Ammon's horn (tissue), 1 donor: ENCODE data around the gene TEX19.

ENCODE experiments used
- DNase-seq: peaks from one replicate; pipeline ENCODE4 v3.0.0-alpha.2; 2016; ENCODE audit warnings: low spot score

TEX19 gene, protein sequence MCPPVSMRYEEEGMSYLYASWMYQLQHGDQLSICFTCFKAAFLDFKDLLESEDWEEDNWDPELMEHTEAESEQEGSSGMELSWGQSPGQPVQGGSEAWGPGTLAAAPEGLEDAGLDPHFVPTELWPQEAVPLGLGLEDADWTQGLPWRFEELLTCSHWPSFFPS

DNA sequence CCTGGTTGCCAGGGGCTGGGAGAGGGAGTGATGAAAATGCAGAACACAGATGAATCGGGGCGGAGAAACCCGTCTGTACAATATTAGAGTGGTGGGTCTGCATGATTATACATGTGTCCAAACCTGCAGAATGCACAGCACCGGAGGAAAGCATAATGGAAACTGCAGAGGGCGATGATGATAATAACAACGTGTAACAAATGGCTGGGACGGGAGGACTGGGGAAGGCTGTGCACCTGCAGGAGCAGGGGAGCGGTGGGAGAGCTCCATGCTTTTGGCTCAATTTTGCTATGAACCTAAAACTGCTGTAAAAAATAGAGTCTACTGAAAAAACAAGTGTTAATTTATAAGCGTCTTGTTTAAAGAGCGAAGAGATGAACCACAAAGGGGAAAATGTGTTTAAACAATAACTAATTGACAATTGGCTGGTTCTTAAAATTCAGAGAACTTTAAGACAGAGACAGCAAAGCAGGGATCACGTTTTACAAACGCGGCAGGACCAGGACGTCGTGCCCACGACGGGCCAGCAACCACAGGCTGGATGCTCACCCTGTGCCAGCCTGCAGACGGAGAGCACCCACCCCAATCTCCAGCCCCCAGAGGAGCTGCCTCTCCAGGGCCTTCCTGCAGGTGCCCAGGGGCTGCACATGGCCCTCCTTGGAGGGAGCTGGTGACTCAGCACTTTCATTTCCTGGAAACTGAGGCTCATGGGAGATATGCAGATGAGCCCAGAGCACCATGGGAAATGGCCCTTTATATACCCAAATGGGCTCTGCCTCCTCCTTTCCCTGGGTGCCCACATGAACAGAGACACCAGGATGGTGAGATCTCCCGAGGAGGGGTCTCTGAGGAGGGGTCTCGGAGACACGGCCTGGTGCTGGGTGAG, at the start of gene TEX19:
Gene TEX19, plus strand, starts transcription at position 783 of the 886 bp plus-strand sequence. CDS start 2,904 bp downstream, outside the sequence.
- no peak for DNase-seq

DNA sequence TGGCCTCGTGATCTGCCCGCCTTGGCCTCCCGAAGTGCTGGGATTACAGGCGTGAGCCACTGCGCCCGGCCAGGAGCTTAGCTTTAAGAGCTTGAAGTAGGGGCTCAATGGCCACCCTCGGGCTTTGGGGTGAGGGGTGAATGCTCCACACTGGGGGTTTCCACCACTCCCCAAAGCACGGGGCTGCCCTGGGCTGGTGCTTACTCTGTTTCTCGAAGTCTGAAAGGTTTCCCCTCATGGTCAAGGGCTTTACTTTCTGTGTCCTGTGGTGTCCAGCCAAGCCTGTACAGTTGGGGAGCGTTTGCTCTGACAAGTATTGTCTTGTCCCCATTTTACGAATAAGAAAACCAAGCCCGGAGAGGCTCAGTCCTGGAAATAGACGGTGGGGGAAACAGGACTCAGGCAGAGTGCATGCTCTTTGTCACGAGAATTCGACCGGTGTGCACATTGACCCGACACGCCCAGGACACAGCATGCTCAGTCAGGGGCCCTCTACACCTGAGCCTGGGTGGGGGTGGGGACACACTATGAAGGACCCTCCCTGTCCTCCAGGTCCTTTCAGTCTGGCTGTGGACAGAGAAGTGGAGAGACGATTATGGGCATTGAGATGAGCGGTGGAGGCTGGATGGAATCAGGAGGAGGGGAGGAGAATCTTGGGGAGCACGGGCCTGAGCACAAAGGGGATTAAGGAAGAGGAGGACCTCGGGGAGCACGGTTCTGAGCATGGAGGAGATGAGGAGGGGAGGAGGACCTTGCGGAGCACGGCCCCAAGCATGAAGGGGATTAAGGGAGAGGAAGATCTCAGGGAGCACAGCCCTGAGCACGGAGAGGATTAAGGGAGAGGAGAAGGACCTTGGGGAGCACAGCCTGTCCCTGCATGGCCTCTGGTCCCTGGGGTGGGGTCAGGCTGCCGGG, 49.1 kb upstream of the TEX19 start:
- no peak for DNase-seq

DNA sequence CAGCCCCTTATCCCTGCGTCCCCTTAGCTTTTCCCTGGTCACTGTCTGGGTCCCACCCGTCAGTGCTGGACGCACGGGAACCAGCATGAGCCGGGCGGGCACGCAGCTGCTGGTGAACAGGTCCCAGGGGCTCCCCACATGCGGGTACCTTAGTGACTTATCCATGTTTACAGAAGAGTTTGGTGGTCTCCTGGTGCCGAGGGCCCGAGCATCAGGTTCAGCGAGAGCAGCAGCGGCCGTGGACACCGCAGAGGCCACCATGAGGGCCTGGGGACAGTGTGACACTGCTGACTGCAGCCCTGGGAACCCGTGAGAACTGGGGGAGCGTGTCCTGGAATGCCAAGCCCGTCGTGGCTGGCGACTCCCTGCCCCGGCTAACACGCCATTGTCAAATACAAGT, 48.2 kb upstream of the TEX19 start:
- DNase-seq: no peak

DNA sequence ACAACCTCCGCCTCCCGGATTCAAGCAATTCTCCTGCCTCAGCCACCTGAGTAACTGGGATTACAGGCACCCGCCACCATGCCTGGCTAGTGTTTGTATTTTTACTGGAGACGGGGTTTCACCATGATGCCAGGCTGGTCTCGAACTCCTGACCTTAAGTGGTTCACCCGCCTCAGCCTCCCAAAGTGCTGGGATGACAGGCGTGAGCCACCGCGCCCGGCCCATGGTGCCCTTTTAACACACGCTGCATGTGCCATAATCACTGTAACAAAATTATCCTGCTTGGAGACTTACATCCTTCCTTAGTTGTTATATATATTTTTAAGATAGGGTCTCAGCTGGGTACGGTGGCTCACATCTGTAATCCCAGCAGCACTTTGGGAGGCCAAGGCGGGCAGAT, 47.1 kb upstream of the TEX19 start:
- no peak for DNase-seq

DNA sequence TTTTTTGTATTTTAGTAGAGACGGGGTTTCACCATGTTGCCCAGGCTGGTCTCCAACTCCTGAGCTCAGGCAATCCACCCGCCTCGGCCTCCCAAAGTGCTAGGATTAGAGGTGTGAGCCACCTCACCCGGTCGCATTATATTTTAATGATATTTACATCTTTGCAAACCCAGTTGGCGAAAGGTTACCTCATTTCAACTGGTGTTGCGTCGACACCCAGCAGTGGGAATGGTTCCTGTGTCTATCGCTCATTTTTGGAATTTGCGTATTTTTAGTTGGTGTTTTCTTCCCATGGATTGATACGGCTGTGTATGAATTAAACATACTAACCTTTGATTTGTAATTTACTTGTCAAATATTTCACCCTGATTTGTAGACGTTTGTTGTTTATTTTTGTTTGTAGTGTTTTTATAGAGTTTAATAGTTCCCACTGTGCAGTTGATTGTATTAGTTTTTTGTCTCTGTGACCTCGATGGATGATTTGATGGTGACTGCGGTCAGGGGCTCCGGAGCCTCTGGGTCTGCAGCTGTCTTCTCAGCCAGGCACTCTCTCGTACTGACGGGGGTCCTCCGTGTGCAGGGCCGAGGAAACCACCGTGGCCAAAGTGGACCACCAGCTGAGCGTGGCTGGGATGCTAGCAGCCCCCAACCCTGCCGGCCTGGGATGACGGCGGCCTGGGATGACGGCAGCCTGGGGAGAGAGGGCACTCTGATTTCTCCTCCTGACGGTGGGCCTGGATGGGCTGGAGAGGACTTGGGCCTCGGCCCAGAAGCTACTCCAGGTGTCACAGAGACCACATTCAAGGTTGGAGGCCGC, 45.6 kb upstream of the TEX19 start:
- DNase-seq: no peak

DNA sequence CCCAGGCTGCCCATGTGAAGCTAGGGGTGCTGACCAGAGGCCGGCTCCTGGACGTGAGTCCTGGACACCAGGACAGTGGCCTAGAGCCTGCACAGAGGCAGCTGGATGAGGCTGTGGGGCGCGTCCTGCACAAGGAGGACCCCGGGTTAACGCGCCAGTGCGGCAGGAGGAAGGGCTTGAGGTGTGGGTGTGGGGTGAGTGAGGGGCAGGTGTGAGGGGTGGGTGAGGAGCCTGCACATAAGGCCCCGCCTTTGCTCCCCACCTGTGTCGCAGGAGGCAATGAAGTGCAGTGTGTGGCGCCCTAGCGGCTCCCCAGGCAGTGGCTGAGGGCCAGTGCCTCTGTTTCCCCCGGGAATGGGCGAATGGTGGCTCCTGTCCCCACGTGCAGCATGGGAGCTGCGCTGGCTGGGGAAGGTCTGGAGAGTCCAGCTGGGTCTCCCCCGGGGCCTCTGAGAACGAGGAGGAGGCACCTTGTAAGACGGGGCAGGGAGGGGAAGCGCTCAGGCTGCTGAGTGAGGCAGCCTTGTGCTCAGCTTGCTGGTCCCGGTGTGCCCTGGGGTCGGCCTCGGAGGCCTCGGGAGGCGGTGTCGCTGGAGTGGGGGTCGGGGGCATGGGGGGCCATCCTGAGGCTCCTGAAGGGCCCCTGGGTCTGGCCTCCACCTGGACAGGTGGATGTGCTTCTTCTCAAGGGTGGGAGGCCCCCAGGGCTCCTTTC, 44.9 kb upstream of the TEX19 start:
- no peak for DNase-seq

DNA sequence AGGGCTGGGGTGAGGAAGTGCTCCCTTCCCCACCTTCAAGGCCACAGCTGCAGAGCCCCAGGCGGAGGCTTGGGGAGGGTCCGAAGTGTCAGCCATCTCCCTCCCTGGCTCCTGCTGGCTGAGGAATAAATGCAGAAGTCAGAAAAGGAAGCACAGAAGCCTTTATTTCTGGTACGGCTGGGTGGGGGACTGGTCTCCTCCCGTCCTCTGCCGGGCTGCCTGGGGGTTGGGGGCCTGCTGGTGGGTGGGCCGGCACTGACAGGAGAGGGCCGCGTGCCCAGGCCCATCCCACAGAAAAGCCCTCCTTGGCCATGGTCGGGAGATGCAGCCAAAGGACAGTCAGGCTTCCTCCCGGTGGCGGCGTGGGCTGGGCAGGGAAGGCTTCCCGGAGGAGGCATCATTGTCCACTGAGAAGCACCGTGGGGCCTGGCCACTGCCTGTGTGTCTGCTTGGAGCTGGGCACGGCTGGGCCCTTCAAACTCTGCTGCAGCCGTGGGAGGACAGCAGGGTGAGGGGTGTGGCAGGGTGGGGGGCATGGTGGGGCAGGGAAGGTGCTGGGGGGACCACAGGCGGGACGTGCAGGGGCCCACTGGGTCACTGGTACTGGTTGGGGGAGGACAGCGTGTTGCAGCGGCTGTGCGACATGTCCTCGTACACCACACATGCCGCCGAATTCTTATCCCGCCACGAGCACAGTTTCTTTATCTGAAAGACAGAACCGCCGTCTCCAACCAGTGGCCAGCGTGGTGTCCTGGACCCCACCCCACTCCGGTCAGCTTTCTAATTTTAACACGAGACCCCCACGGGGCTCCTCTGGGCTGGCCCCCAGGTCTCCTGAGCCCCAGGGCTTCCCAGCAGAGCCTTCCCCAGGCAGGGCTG, 44.1 kb upstream of the TEX19 start:
- no peak for DNase-seq

DNA sequence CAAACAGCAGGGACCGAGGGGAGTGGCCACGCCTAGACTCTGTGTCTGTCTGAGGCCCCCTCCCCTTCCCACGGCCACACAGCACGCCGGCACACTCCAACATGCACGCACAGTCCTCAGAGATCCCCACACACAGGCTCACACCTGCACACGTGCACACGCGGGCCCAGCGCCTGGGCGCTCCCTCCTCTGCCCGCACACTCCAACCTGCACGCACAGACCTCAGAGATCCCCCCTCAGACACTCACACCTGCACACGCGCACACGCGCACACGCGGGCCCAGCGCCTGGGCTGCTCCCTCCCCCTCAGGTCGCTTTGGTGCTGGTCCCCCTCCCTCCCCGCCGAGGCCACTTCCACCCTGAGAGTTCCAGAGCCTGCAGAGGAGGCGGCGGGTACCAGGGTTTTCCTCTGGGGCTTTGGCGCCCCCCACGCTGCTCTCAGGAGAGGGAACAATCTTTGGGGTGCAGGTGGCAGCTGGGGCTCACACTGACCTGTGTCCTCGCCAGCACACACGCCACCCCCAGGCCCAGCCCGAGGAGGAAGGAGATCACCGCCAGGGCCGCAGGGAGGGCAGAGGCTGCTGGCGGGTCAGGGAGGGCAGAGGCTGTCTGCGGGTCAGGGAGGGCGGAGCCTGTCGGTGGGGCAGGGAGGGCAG, 43.2 kb upstream of the TEX19 start:
- DNase-seq: no peak

DNA sequence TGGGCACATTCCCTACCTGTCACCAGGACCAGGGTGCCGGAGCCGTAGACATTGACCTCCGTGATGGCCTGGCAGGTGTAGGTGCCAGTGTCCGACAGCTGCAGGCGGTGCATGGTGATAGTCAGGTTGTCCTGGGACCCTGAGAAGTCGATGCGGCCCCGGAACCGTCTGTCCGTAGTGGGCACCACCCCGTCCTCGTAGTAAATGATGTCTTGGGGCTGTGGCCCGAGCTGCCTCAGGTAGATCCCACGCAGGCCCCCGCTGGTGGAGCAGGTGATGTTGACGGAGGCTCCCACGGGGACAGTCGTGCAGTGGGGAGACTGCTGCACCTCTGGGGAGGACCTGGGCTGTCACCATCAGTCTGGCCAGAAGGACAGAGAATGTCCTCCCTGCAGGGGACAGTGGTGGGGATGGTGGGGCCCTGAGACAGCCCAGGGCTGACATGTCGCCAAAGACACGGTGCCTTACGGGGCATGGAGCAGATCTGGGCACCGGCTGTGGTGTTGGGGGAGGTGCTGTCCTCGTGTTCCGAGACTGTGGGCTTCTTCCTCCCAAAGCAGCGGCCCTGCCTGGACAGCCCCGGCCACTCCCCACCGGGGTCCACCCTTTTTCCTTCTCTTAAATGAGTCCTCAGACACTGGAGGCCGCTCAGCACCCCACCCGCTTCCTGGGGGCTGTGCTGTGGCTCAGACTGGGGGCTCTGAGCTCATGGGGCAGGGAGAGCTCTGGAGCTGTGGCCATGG, 42.2 kb upstream of the TEX19 start:
- DNase-seq: no peak

DNA sequence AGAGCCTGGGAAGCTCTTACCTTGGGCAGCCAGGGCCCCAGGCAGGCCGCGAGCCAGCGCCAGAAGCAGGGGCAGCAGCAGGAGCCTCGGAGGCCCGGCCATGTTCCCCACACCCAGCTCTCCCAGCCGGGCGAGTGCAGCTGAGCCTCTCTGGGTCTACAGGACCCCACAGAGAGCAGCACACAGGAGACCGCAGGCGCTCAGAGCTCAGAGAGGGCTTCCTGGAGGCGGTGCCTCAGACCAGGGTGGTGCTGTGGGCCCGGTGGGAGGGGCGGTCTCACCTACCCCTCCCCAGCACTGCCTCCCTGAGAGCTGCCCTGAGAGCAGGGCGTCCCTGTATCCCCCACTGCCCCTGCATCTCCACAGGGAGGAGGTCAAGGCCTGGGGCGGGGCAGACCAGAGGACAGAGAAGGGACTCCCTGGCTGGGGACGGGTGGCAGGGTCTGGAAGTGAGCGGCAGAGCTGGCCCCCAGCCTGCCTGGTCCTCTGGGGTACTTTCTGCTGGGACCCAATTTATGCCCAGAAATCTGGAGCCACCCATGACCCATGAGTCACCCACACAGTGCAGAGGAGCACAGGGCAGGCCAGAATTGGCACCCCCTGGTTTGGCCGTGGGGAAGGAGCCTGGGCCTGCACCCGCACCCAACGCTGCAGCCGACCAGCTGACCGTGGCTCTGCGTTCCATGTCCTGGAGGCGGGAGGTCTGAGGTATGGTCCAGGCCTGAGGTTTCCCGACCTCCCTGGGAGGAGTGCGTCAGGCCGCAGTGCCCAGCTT, 41.5 kb upstream of the TEX19 start, which contains the start of gene CD7:
Gene CD7, minus strand, starts transcription at position 215 of the 775 bp plus-strand sequence. Its CDS starts 113 bp downstream, at position 102.
- DNase-seq: no peak

DNA sequence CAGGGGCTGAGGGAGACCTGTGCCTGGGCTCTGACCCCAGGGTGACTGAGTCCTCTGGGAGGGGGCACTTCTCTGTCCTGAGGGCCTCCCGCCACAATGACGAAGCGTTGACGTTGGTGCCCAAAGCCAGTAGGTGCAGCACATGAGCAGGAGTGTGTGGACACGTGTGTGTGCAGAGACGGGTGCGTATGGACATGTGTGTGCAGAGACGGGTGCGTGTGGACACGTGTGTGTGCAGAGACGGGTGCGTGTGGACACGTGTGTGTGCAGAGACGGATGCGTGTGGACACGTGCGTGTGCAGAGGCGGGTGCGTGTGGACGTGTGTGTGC, 40.9 kb upstream of the TEX19 start:
- no peak for DNase-seq

DNA sequence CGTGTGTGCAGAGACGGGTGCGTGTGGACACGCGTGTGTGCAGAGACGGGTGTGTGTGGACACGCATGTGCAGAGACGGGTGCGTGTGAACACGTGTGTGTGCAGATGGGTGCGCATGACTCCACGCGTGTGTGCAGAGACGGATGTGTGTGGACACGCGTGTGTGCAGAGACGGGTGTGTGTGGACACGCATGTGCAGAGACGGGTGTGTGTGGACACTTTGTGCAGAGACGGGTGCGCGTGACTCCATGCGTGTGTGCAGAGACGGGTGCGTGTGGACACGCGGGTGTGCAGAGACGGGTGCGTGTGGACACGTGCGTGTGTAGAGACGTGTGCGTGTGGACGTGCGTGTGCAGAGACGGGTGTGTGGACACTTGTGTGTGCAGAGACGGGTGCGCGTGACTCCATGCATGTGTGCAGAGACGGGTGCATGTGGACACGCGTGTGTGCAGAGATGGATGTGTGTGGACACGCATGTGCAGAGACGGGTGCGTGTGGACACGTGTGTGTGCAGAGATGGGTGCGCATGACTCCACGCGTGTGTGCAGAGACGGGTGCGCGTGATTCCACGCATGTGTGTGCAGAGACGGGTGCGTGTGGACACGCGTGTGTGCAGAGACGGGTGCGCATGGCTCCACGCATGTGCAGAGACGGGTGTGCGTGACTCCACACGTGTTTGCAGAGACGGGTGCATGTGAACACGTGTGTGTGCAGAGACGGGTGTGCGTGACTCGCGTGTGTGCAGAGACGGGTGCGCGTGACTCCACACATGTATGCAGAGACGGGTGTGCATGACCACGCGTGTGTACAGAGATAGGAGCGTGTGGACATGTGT, 40.1 kb upstream of the TEX19 start:
- DNase-seq: no peak

DNA sequence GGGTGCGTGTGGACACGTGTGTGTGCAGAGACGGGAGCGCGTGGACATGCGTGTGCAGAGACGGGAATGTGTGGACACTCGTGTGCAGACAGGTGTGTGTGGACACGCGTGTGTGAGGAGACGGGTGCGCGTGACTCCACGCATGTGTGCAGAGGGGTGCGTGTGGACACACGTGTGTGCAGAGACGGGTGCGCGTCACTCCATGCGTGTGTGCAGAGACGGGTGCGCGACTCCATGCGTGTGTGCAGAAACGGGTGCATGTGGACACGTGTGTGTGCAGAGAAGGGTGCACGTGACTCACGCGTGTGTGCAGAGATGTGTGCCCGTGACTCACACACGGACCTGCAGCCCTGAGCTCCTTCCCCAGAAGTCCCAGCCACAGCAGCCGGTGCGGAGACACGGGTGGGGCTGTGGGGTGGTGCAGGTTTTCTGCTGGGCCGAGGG, 39.4 kb upstream of the TEX19 start:
- DNase-seq: no peak

DNA sequence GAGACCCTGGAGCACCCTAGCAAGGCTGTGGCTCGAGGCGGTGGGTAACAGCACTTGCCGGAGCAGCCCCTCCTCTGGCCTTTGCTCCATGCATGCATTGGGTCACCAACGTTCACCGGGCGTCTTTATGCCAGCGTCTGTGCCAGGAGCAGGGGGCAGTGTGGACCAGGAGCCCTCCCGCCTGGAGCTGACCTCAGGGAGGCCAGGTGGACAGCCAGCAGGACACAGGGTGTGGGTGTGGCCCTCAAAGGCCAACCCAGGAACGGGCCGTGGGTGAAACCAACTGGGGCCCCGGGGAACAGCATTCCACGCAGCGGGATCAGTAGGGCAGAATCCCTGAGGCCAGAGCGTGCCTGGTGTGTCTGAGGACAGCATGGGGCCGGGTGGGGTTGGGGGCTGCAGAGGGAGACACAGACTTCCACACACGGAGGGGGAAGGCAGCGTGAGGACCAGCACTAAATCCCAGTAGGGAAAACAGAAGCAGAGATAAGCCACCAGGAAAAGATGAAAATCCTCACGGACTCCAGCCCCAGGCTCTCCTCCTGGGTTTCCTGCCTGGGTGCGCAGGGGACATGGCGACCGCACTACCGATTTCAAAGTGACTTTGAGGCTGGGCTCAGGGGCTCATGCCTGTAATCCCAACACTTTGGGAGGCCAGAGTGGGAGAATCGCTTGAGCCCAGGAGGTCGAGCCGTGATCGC, 38.8 kb upstream of the TEX19 start:
- no peak for DNase-seq

DNA sequence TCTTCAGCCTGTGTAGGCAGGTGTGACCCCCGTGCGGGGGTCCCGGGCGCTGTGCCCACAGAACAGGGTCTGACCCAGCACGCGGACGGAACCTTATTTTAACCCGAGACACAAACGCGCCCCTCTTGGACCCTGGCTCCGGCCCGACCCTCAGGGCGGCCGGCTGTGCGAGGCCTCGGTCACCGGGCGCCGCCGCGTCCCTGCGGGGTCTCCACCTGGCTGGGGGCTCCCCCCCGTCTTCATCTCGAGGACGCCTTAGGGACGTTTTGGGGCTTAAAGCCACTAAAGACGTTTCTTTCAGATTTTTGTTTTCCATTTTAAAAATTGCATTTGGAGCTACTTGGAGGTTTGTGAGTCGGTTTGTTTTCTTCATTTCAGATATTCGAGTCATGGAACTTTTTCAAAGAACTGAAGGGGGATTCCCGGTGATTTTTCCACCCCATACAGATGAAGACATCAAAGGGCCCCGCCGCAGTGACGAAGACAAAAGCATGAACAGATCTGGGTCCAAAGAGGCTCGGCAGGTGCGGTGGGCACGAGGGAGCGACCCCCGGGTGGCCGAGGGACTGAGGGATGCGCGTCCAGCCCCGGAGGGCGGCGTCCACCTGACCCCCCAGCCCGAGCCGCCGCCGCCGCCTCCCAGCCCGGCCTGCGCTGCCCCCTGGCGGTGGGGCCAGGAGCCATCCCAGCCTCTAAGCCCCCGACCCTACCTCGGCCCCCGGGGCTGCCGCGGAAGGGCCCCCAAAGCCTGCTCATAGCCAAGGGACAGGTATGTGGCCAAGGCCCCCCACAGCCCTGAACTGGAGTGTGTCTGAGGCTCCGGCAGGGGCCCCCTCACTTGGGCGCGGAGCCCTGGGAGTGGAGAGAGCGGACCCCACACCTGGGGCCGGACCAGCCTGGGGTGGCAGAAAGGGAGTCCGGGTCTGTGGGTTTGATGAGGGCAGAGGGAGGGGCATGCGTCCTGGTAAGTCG, 37.8 kb upstream of the TEX19 start:
- no peak for DNase-seq
